HG03432 (cell line): ENCODE results near the gene GLCE.
"Not testable (repeated sequence)": the region's sequence is repeated elsewhere in the genome, so short reads cannot be mapped to it uniquely, and the experiment has no call there.

Experiments
- ATAC-seq: cut with Tn5 transposase; IDR thresholded peaks from one replicate; pipeline ENCODE4 v1.9.1; 2021; ENCODE audit warnings: mild to moderate bottlenecking, moderate library complexity; ENCODE audit not compliant: unreplicated experiment

The GLCE gene

GRCh38 chr15:69271217-69271616, 110.8 kb downstream of the GLCE start:
- no peak for ATAC-seq

- ATAC-seq, result no peak
These were observed 111.7 kb downstream of the GLCE start for GRCh38 chr15:69272139-69272538.

- ATAC-seq, result no peak
These were observed 112.5 kb downstream of the GLCE start for GRCh38 chr15:69272891-69273290.

- ATAC-seq, result no peak
These were observed 114.7 kb downstream of the GLCE start for GRCh38 chr15:69275074-69275670.

GRCh38 chr15:69275933-69276560, 115.6 kb downstream of the GLCE start:
- no peak for ATAC-seq

DNA sequence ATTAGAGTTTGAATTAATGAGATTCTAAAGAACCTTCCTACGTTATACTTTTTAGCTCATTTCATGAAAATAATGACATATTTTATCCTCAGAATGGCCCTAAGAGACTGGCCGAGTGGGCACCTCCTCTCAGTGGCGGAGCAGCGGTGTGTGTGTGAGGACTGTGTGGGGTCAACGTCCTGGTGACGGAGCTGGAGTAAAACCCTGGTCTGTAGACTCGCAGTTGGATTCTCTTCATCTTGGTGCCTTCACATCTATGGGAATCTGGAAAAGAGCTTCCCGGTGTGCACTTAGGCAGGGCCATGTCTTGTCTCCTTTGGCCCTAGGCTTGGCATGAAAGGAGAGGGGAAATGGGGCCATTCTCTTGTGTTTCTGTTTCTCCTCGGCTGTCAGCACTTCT, 116.9 kb downstream of the GLCE start:
- ATAC-seq, result no peak

DNA sequence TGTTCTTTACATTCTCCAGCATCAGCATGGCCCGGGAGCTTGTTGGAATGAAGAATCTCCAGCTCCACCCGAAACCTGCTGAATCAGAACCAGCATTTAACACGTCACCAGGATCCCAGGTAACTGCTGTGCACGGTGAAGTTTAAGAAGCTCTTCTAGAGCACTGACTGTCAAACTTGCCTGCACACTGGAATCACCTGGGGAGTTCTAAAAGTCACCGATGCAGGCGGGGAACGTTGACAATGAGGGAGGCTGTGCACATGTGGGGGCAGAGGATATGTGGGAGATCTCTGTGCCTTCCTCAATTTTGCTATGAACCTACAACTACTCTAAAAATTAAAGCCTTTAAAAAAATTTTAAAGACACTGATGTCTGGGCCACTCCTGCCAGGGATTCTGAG, 119.2 kb downstream of the GLCE start:
- ATAC-seq, result no peak

DNA sequence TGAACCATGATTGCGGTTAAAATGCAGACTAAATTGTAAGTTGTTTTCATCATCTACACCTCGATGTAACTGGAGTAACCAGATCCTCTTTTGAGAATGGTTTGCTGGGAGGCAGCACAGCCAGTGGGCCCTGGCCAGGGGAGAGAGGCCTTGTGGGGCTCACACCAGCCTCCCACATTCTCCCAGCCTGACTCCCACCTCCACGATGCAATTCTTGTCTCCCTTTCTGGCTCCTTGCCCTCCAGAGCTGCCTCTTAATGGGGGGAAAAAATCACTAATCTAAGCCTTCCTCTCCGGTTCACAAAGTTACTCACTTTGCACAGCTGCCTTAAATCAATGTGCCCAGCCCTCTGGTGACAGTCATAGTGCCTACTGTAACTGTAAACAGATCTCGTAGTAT, 120.3 kb downstream of the GLCE start:
- no peak for ATAC-seq

GRCh38 chr15:69282104-69282743, 121.8 kb downstream of the GLCE start:
- no peak for ATAC-seq

- no peak for ATAC-seq
These were observed 125.4 kb downstream of the GLCE start for GRCh38 chr15:69285834-69286233.

- no peak for ATAC-seq
These were observed 127.6 kb downstream of the GLCE start for GRCh38 chr15:69288011-69288410.

- ATAC-seq, result no peak
These were observed 128.3 kb downstream of the GLCE start for GRCh38 chr15:69288531-69289341.

DNA sequence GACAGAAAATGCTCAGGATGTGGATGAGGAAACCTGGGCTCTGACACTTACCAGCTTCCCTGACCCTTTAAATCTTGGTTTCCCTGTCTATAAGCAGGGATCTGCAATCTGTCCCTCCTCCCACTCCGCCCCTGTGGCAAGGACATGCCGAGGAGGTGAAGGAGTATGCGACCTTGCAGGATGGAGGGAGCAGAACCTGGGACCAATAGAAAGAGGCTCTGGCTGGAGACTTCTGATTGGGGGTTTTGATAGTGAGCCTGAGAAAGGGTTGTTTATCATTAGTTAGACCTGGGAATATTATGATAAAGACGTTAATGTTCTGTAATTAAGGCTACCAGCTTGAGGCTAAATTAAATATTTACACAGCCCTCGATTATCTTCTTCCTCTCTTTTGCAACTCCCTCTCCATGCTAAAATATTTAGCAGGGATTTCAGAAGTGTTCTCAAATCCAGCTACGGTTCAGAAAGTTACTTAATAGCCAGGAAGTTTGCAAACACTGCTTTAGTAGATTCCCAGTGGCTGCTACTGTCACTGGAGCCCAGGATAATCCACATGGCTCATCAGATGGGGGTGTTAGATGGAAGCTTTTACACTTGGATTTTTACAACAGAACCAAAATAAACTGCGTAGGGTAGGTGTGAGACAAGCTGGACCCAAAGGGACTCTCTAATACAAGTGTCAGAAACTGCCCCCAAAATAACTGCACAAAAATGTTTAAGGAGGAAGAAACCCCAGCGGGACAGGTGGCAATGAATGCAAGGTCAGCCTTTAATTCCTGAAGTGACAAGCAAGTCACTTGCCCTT, 129.1 kb downstream of the GLCE start:
- ATAC-seq, result no peak

DNA sequence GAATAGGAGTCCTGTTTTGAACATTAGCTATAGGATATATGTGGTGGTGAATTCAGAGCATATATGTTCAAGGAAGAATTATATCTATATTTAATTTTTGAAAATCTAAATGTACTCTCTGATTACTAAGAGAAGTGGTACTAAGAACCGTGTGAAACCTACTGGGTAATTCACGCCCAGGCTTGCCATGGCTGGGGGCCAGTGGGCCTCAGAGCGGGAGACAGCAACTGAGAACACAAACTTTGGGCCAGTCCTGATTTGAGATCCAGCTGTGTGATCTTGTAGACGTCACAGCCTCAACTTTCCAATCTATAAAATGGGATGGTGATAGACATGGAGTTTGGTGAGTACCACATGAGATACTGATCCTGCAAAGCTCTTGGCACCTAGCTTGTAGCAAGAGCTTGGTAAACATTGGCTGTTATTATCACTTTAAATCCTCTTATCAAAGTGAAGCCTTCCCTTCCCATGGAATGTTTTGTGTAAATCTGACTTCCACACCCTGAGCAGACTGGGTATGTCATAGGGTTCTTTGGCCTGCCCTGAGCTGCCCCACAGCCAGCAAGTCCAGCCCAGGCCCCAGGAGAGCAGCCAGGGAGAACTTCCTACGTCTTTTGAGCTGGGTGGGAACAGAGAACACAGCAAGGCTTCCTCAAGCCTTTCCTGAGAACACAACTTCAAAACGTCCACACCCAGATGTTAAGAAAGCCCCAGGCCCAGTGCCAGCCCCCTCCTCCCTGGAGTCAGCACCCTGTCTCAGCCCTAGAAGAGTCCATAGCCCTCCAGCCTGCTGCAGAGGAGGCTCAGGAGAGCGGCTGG, 130.1 kb downstream of the GLCE start:
- no peak for ATAC-seq

DNA sequence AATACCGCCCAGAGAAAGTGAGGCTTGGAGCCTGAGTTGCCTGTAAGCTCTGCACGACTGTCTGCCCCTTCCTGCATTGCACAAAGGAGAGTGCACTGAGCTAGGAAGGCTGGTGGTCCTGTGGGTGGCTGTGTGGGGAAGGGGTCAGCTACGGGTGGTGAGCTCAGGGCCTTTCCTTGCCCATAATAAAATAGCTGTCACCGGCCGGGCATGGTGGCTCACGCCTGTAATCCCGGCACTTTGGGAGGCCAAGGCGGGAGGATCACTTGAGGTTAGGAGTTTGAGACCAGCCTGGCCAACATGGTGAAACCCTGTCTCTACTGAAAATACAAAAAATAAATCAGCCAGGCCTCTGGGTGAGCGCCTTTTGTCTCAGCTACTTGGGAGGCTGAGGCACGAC, 131.2 kb downstream of the GLCE start:
- ATAC-seq, result not testable (repeated sequence)

- ATAC-seq, result no peak
These were observed 132.5 kb downstream of the GLCE start for GRCh38 chr15:69292826-69293420.

DNA sequence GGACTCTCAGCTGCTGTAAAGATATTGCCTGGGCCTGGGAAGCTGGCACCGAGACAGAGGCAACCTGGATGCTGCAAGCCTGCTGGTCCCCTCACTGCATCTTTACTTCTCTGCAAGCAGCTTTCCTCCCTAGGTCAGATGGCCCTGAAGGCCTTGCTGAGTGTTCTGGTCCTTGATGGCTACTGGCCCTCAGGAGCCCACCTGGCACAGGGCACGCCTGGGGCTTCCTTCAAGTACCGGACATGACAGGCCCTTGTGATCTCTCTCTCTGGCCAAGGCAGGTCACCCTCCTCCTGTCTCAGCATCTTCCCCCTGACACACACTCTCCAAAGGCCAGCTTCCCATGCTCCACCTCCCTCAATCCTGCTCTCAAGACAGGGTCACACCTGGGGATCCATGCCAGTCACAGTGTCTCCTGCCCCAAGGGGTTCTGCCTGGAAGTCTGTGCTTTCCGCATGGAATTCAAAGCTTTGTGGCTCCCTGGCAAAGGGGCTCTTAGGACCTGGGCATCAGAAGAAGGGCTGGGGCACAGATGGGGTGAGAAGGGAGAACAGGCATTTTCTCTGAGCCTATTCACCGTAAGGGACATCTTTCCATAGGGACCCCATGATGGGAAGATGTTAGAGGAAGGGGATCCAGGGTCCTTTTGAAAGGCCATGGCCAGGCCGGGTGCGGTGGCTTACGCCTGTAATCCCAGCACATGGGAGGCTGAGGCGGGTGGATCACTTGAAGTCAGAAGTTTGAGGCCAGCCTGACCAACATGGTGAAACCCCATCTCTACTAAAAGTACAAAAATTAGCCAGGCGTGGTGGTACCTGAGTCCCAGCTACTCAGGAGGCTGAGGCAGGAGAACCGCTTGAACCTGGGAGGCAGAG, 133.5 kb downstream of the GLCE start:
- no peak for ATAC-seq

DNA sequence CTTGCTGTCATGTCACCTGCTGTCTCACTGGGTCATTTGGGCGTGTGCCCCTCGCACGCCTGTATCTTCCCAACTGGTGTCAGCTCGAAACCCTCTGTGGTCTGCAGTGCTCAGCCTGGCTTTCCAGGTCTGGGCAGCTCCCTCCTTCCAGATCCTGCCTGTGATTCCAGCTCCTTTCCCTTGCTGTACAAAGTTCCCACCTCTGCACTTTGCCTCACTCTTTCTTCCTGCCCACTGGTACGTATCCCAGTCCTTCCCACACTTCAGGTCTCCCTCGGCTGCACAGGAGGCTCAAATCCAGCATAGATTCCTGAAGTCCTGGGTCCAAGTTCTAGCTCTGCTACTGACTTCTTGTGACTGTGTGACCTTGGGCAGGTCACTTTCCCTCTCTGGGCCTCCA, 136.2 kb downstream of the GLCE start:
- ATAC-seq, result no peak
